Measurements from ENCODE around the gene RCC2.

- TF ChIP-seq CTCF (IDR thresholded peaks at IDR 0.05 in 4 of 5, conservative IDR thresholded peaks at IDR 0.05 in 1 of 5) (no peak), POLR2A (IDR thresholded peaks at IDR 0.05) (no peak)
Observed at GRCh38 chr1:17425806-17426600, 13.5 kb downstream of the RCC2 start.

All from gastrocnemius medialis (tissue), 4 donors.